ENCODE measurements around the gene ZCCHC24. TPM values are rescaled to one million over a fixed set of nuclear protein-coding genes. Genes with fewer than 3 reads are reported as not detected.

ZCCHC24 gene
- total RNA-seq, 2 experiments from 2014 or later = 0.67 to 0.85 TPM

DNA sequence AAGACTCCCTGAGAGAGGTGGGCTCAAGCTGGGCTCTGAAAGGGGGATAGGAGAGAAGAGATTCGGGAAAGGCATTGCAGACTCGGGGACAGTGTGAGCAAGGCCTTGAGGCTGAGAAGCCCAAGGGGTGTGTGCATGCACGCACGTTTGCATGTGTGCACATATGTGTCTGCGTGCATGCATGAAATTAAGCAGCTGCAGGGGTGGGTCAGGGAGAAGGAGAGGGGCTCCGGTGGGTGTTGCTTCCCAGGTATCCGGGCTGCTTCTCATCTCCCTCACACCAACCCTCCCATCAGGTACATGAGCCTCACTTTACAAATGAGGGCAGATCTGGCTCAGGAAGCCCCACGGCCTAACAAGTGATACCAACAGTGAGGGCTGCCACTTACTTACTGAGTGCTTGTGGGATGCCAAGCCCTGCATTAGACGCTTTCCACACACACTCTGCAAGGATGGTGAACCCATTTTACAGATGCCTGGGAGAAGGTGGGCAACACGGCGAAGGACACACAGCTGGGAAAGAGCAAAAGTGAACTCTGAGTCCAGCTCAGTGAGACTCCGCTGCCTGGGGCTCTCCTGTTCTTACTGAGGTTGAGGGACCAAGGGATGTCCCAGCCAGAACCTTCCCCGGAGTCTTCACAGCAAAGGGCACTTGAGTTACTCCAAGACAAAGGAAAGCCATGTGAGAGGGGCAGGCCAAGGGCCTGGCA is 26.4 kb downstream of the ZCCHC24 start:
- H3K9me3 Mint-ChIP-seq = no peaks in the 10 kb centered on the region
- Histone ChIP-seq H3K9me3 (ENCODE audit: control insufficient read depth in 1 of 2, insufficient read depth in 1 of 2, low read length in 2 of 2) (no peaks in the 10 kb centered on the region), H3K27ac (ENCODE audit: low read depth in 1 of 2, low read length in 2 of 2) (no peak overlapping the region), H3K4me3 (ENCODE audit: low read length) (no peak overlapping the region), H3K4me1 (ENCODE audit: insufficient read depth, low read length) (no peaks in the 10 kb centered on the region), H3K27me3 (ENCODE audit: control insufficient read depth in 1 of 2, insufficient read depth in 2 of 2, low read length in 2 of 2) (no peaks in the 10 kb centered on the region), H3K36me3 (ENCODE audit: insufficient read depth, low read length) (no peaks in the 10 kb centered on the region)
- no peaks in the 10 kb centered on the region for H3K4me1 Mint-ChIP-seq (ENCODE audit: low read depth)
- POLR2A ChIA-PET = no interaction called here
- DNase-seq (no peak), ATAC-seq (ENCODE audit: poor library complexity) (no peak)
- intact Hi-C loops (cut with DNase I, micrococcal nuclease) = no loop called here
- H3K27me3 Mint-ChIP-seq = no peaks in the 10 kb centered on the region
- CTCF ChIA-PET = no interaction called here
- TF ChIP-seq, protein P1, sequence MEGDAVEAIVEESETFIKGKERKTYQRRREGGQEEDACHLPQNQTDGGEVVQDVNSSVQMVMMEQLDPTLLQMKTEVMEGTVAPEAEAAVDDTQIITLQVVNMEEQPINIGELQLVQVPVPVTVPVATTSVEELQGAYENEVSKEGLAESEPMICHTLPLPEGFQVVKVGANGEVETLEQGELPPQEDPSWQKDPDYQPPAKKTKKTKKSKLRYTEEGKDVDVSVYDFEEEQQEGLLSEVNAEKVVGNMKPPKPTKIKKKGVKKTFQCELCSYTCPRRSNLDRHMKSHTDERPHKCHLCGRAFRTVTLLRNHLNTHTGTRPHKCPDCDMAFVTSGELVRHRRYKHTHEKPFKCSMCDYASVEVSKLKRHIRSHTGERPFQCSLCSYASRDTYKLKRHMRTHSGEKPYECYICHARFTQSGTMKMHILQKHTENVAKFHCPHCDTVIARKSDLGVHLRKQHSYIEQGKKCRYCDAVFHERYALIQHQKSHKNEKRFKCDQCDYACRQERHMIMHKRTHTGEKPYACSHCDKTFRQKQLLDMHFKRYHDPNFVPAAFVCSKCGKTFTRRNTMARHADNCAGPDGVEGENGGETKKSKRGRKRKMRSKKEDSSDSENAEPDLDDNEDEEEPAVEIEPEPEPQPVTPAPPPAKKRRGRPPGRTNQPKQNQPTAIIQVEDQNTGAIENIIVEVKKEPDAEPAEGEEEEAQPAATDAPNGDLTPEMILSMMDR (IDR thresholded peaks at IDR 0.05) = no peak
- H3K4me3 Mint-ChIP-seq = no peak overlapping the region
- no peaks in the 10 kb centered on the region for H3K36me3 Mint-ChIP-seq (ENCODE audit: low read depth)
- H3K27ac Mint-ChIP-seq = no peak overlapping the region

DNA sequence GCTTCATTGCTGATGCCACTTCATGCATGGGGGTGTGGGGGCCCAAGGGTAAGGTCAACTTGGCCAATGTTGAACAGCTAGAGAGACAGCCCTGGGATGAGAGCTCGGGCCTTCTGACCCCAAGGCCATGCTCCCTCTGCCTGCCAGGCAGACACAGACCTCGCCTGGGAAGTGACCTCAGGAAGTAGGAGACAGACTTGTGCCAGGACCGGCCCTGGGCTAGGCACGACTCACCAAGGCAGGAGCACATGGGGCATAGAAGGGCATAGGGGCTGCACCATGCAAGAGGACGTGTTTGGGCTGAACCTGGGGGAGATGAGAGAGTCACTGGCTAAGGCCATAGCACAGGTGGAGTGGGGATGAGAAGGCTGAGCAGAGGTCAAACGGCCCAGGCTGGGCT is 27.1 kb downstream of the ZCCHC24 start:
- H3K36me3 ChIP-seq (ENCODE audit: insufficient read depth, low read length) = no peaks in the 10 kb centered on the region
- CTCF ChIA-PET = no interaction called here
- Mint-ChIP-seq H3K27me3 (no peaks in the 10 kb centered on the region), H3K4me3 (no peak overlapping the region), H3K36me3 (ENCODE audit: low read depth) (no peaks in the 10 kb centered on the region), H3K27ac (no peak overlapping the region), H3K4me1 (ENCODE audit: low read depth) (no peaks in the 10 kb centered on the region), H3K9me3 (no peaks in the 10 kb centered on the region)
- H3K9me3 ChIP-seq (ENCODE audit: control insufficient read depth in 1 of 2, insufficient read depth in 1 of 2, low read length in 2 of 2) = no peaks in the 10 kb centered on the region
- ATAC-seq (ENCODE audit: poor library complexity) (no peak), DNase-seq (no peak)
- POLR2A ChIA-PET = no interaction called here
- intact Hi-C loops (cut with DNase I, micrococcal nuclease) = no loop called here
- TF ChIP-seq, protein P1 (IDR thresholded peaks at IDR 0.05) = no peak
- H3K4me1 ChIP-seq (ENCODE audit: insufficient read depth, low read length) = peaks cover 3% of the 10 kb centered on the region
- no peak overlapping the region for H3K4me3 ChIP-seq (ENCODE audit: low read length)
- H3K27ac ChIP-seq (ENCODE audit: low read depth in 1 of 2, low read length in 2 of 2) = no peak overlapping the region
- no peaks in the 10 kb centered on the region for H3K27me3 ChIP-seq (ENCODE audit: control insufficient read depth in 1 of 2, insufficient read depth in 2 of 2, low read length in 2 of 2)

DNA sequence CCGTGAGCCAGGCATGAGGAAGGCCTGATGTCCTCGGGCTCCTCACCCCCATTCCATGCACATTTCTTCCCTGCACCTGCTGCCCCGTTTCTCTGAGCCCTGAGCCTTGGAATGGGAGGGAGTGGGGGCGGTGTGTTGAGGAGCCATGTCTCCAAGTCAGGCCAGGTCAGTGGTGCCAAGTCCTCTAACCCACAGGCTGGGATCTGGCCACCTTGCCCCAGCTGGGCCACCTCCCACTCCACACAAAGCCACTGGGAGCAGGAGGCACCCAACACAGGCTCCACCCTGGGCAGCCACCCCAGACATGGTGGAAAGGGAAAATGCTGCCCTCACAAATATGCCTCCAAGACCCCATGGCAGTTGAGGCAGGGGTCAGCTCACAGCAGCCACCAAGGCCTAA is 27.7 kb downstream of the ZCCHC24 start:
- Mint-ChIP-seq H3K4me3 (no peak overlapping the region), H3K4me1 (ENCODE audit: low read depth) (no peaks in the 10 kb centered on the region), H3K9me3 (no peaks in the 10 kb centered on the region), H3K36me3 (ENCODE audit: low read depth) (no peaks in the 10 kb centered on the region), H3K27ac (no peak overlapping the region), H3K27me3 (no peaks in the 10 kb centered on the region)
- peaks cover 7% of the 10 kb centered on the region for H3K4me1 ChIP-seq (ENCODE audit: insufficient read depth, low read length)
- POLR2A ChIA-PET = no interaction called here
- H3K27me3 ChIP-seq (ENCODE audit: control insufficient read depth in 1 of 2, insufficient read depth in 2 of 2, low read length in 2 of 2) = no peaks in the 10 kb centered on the region
- H3K4me3 ChIP-seq (ENCODE audit: low read length) = no peak overlapping the region
- H3K27ac ChIP-seq (ENCODE audit: low read depth in 1 of 2, low read length in 2 of 2) = no peak overlapping the region
- no peak for DNase-seq
- CTCF ChIA-PET = no interaction called here
- intact Hi-C loops (cut with DNase I, micrococcal nuclease) = no loop called here
- H3K9me3 ChIP-seq (ENCODE audit: control insufficient read depth in 1 of 2, insufficient read depth in 1 of 2, low read length in 2 of 2) = no peaks in the 10 kb centered on the region
- TF ChIP-seq, protein P1 (IDR thresholded peaks at IDR 0.05) = no peak
- no peak for ATAC-seq (ENCODE audit: poor library complexity)
- no peaks in the 10 kb centered on the region for H3K36me3 ChIP-seq (ENCODE audit: insufficient read depth, low read length)

Measured in CD4-positive, alpha-beta T cell (primary cell).